HG03108 (cell line): ENCODE measurements around the gene HSPA4.

Experiments used
- ATAC-seq: cut with Tn5 transposase; IDR thresholded peaks from one replicate; pipeline ENCODE4 v1.9.1; 2021; ENCODE audit warnings: moderate library complexity; ENCODE audit not compliant: unreplicated experiment

Gene HSPA4

DNA sequence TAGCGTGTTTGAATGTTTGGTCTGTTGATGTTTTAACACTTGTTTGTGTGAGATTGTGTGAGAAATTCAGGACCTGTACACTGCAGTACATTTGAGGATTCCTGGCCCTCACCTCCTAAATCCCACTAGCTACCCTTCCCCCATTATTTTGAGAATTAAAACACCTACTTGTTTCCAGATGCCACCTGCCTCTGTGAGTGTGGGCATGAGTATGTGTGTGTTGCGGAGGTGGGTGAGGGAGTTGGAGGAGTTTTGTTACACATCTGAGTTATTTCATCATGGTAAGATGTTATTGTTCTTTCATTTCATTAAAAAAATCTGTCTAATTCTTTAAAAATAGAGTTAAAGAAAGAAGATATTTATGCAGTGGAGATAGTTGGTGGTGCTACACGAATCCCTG lies 36.3 kb downstream of the HSPA4 start:
- ATAC-seq, result no peak

- no peak for ATAC-seq
Measured at GRCh38 chr5:133091034-133091433, 39.2 kb downstream of the HSPA4 start.

GRCh38 chr5:133106343-133106742 lies 54.5 kb downstream of the HSPA4 start:
- no peak for ATAC-seq

DNA sequence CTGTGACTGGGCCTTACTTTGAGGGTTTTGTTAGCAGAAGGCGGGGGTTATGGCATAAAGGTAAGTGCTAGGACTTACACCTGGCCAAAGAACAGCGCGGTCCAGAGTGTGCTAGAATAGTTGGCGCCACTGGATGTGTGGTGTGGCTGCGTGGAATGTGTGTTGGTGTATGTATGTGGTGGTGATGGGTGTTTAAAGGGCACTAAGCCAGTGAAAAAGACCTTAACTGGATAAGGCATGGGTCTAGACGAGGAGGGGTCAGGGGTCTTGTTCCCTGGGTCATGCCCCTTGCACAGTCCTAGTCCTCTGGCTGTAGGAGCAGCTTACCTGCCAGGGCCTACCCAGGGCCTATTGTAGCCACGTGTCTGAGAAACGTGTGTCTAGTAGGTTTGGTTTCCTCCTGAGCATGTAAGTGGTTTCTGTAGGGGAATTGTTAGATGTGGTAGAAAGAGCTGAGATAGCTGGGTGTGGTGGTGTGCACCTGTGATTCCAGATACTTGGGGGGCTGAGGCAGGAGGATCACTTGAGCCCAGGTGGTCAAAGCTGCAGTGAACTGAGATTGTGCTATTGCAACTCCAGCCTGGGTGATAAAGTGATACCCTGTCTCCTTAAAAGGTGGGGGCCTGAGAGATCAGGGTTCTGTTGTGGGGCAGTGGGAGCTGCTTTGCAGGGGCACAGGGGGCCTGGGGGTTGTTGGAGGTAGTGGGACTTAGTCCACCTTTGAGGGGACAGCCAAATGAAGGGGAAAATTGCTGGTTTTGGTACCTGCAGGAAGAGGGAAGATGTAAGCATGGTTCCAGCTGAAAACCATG lies 55.2 kb downstream of the HSPA4 start:
- no peak for ATAC-seq

DNA sequence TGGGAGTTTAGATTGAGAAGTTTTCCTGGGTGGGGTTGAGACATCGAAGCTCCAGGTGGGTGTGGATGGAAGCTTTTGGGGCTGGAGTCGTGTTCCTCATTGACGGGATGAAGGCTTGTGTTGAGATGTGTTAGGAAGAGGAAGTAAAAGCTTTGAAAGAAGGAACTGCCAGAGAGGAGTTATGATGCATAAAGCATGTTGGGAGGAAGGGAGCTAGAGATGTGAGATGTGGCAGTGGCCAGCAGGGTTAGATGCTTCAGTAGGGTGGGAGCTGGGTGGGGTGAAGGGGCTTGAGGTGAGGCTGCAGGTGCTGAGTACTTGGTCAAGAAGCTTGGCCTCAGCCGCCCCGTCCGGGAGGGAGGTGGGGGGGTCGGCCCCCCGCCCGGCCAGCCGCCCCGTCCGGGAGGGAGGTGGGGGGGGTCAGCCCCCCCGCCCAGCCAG lies 56.7 kb downstream of the HSPA4 start:
- no peak for ATAC-seq

GRCh38 chr5:133109655-133110483 lies 58.1 kb downstream of the HSPA4 start:
- no peak for ATAC-seq

GRCh38 chr5:133110709-133111108 lies 58.9 kb downstream of the HSPA4 start:
- ATAC-seq, result no peak

- ATAC-seq, result no peak
Measured at GRCh38 chr5:133111299-133111698, 59.5 kb downstream of the HSPA4 start.

DNA sequence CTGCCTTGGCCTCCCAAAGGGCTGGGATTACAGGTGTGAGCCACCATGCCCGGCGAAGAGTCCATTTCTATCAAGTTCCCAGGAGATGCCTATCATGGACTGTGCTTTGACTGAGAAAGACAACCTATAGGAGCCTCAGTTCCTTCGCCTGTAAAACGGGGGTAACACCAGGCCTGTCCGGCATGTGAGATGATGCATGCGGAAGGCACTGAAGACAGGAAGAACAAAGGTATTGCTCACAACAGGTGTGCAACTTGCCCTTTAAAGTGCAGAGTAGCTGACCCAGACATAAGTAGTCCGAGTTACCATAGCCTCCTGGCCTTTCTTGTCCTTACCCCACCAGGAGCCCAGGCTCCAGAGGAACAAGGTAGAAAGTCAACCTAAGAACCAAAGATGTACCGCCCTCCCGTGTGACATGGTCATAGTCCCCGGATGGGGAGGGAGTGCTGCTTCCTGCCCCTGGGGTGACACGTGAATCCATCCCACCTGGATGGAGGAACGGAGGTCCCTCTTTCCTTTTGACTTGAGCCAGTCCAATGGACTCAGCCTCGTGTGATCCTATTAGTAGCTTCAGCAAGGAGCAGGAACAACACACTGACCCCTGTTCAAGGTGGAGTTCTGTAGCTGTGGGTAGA lies 60.3 kb downstream of the HSPA4 start:
- no peak for ATAC-seq

DNA sequence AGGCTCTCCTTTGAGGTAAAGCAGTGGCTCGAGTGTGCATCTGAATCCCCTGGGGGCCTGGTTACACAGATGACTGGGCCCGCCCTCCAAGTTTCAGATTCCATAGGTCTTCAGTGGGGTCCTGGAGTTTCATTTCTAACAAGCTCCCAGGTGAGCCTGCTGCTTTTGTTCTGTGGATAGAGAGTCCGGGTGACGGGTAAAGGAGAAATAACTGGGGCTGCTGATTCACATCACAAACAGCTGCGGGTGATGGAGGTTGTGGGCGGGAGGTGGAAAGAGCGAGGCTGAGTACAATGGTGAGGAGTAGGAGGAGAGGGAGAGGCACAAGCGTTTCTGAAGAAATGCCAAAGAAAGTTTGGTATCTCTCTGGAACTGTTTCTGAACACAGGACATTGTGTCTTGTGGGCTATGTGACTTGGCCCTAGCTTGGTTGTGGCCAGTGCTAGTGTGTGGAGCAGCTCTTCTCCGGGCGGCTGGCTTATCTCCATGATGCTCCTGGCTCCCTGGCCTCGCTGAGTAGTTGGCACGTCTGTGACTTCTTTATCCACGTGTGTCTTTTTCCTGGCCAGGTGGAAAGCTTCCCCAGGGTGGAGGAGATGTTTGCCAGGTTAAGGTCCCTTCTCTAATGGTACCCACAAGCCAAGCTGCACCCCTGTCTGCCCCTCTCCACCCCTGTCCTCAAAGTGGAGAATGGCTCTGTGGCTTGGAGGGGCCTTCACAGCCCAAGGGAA lies 61.7 kb downstream of the HSPA4 start:
- ATAC-seq, result no peak

GRCh38 chr5:133114166-133114932 lies 62.5 kb downstream of the HSPA4 start:
- ATAC-seq, result no peak

GRCh38 chr5:133114933-133115310 lies 63.1 kb downstream of the HSPA4 start:
- no peak for ATAC-seq

- ATAC-seq, result no peak
Measured at GRCh38 chr5:133116601-133117000, 64.8 kb downstream of the HSPA4 start.

DNA sequence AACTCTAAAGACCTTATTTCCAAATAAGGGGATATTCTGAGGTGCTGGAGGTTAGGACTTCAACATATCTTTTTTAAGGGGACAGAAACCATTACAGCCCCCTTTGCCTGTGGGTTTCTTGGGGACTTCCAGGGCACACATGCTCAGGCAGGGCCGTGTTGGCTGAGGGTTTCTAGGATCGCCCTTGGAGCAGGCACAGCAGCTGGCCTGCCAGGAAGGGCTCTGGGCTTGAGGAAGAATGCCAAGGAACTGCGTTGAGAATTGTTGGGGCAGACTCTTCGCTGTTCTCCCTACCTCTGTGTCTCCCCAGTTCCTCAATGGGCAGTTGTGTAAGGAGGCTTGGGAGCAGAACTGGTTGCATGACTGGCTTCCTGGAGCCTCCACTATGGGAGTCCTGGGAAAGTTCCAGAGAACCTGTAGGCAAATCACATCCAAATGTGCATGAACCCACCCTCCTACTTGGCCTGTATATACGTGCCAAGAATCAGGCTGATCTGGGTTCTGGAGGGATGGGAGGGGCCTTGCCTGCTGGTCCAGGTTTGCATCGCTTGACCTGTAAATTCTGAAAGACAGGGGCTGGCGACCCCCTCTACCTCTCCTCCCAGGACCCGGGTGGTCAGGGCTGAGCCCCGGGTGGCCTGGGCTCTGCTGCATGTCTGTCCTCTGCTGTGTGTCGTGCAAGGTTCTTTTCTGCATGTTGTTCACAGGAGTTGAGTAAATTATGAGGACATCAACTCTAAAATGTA lies 65.5 kb downstream of the HSPA4 start:
- ATAC-seq, result no peak

DNA sequence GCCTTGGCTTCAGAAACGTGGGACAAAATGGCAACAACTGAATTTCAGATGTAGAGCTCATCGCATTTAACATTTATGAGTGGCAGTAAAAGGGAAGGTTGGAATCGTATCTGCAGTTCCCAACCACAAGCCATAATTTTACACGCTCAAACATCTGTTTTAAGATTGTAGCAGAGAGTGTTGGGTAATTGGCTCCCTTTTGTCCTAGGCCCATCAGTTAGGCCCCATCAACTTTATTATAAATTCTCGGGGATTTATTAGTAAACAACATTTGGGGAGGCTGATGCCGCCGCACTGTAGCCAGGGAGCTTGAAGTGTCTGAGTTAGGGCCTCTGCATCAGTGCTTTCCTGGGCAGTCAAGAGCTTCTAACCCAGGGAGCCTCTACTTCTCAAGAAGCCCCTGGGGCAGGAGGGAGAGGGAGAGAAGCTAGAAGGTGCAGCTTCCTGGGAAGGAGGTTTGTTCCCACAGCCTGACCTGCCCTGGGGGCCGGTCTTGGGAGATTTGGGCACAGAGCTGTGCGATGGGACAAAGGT lies 66.2 kb downstream of the HSPA4 start:
- no peak for ATAC-seq

DNA sequence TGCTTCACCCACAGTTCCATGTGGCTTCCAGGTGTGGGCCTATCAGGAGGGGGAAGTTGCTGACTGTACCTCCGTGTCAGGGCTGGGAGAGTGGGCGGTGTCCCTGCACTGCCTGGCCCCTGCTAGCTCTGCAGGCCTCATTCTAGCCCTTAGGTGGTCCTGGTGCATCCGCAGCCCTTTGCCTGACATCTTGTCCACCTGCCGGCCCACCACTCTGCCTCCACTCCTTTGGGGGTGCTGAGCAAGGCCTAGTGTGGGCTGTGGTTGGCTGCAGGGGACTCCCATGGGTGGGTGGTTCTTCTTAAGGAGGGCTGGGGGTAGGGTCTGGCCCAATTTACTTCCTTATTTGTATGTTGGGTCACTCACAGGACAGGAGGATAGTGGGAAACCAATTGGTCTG lies 66.9 kb downstream of the HSPA4 start:
- ATAC-seq, result no peak

DNA sequence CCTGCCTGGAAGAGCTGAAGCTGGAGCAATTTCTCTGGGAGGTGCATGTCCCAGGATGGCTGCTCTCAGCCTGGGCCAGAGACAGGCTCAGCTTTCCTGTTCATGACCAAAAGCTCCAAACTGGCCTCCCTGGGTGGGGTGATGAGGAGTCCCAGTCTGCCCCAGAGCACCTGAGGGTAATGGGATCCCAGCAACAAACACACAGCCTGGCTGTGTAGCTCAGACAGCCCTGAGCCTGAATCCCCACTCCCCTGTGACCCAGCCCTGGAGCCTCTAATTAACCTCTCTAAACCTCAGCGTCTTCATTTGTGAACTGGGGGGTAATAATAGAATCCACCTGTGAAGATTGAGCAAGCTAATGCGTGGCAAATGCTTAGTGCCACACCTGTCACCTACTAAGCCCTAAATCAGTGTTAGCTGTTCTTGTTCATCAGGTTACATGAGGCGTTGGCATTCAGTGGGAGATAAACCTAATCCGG lies 67.5 kb downstream of the HSPA4 start:
- no peak for ATAC-seq

DNA sequence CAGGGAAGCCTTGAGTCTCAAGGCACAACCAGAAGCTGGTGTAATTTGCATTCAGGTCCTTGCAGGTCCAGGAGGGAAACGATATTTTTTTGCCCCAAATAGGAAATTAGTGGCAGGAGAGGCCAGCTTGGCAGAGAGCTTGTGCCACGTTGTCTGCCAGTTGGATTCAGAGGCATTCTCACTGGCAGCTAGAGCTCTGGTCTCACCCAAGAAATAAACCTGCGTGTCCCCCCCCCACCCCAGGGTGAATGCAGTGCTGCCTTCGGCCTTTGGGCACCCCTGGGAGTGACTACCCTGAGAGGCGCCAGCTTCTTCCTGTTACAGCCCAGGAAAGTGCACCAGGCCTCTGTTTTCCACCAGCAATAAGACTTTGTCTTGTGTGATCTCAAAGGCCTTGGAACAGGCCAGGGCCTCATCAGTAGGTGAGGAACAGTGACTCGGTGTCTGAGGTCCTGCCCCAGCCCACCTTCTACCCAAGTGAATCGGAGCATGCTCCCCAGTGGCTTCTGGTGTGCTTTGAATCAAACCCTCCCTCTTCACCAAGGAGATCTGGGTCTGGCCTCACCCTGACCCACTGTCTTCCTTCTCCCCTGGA lies 68.4 kb downstream of the HSPA4 start:
- no peak for ATAC-seq

DNA sequence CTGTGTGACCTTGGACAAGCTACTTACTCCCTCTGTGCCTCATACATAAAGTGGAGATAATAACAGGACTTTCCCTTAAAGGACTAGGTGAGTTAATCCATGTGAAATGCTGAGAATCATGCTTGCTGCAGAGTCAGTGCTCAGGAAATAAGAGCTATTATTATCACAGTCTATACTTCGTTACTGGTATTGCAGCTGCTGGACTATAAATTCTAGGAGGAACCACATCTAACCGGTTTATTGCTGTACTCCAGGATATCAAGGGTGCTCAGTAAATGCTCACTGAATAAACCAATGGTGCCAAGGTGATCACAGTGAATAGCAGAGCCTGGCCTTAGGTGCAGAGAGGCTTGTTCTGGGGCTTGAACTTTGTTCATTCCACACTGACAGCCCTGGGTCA lies 69.3 kb downstream of the HSPA4 start:
- ATAC-seq, result no peak
